GM12892 (cell line): ENCODE data around the gene ITPRIPL2.

Experiments
- POLR2A ChIP-seq: IDR thresholded peaks from 2 replicates; pipeline ENCODE4 v1.6.1; 2011; ENCODE audit warnings: low read depth, low read length, control low read depth
- TAF1 ChIP-seq: IDR thresholded peaks from 2 replicates; pipeline ENCODE4 v1.6.1; 2011; ENCODE audit warnings: low read depth, mild to moderate bottlenecking, control low read depth, low read length, borderline replicate concordance

DNA sequence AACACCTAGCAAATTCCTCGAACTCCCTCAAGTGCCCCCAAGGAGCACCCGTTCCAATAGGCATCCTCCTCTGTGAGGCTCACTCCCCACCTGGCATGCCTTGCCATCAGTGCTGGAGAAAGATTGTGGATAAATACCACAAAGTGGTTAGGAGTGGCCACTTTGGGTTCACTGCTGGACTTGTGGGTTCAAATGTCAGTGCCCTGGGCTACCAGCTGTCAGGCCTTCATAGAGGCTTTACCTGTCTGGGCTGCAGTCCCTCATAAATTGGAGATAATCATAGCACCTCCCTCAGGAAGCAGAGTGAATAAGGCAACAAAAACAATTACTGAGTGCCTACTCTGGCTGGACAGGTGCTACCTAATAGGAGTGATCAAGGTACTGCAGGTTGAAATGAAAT is 52.7 kb downstream of the ITPRIPL2 start:
- TF ChIP-seq TAF1 (no peak), POLR2A (no peak)
